SKM-1 (cell line): ENCODE results near the gene YAP1.
"Not testable (repeated sequence)": the region's sequence is repeated elsewhere in the genome, so short reads cannot be mapped to it uniquely, and the experiment has no call there.

Experiments
- DNase-seq: peaks from one replicate; lab custom pipeline; 2025; ENCODE audit not compliant: unreplicated experiment; lab: John Stamatoyannopoulos, UW

Gene YAP1

DNA sequence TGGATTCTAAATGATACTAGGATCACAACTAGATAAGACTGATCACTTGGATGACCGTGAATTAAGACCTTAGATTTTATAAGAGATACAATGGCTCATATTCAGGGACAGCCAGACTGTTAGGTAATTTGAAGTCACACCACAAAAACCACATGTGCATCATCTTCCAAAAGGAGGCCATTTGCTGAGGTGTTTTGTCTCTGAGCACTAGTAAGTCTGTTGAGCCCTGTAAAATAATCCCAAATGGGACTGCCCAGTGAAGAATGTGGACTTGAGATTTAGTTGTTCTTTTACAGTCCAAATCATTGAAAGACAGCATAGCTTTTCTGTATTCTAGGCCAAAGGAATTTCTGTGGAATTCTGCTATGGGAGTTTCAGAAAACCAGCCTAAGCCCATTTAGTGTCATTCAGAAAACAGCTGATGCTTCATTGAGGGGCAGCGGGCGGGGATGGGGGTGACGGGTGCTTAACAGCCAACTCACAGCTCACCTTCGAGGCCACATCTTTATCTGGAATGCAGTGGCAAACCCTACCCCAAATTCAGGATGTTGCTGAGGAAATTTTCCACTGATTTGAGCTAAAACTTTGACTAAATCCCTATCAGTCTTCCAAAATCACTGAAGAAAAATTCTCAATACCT is 127.0 kb downstream of the YAP1 start:
- DNase-seq, result no peak

DNA sequence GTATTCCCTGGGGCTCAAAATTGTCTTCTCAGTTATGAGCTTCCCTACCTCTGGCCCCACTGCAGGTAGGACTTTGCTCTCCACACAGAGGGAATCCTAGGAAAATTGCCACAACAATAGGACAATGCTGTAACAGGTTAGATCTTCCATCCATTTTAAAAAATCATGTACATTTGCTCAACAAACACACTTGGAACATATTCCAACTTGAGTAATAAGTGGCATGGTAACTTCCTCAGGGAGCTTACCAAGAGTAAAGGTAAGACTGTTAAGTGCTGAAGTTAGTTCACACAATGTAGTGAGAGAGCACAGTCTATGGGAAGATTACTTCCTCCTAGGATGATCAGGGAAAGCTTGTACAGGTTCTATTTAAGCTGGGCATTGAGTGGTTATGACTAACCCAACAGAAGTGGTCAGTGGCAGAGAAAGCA is 128.2 kb downstream of the YAP1 start:
- no peak for DNase-seq

DNA sequence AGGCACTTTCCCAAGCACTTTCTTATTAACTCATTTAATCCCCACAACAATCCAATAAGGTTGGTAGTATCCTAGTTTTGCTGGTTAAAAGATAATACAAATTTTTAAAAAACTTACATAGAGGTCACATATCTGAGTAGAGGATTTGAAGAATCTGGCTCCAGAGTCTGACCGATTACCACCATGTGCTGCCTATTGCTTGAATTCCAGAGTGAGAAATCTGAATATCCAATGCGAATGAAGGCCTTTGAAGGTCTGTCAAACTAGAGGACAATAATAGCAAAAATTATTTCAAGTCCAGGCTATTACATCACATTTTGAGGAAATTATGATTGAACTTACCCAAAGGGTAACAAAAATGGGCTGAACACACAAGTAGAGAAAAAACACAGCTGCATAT is 129.2 kb downstream of the YAP1 start:
- DNase-seq, result no peak

DNA sequence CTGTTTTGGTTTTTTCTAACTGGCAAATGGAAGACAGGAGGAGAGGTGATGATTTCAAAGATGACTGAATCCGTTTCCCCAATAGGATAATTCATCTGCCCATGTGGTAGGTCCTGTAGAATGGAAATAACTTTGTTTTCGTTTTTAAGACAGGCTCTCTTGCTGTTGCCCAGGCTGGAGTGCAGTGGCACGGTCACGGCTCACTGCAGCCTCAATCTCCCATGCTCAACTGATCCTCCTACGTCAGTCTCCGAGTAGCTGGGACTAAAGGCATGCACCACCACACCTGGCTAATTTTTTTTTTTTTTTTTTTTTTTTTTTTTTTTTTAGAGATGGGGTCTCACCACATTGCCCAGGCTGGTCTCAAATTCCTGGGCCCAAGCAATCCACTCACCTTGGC is 129.7 kb downstream of the YAP1 start:
- no peak for DNase-seq

DNA sequence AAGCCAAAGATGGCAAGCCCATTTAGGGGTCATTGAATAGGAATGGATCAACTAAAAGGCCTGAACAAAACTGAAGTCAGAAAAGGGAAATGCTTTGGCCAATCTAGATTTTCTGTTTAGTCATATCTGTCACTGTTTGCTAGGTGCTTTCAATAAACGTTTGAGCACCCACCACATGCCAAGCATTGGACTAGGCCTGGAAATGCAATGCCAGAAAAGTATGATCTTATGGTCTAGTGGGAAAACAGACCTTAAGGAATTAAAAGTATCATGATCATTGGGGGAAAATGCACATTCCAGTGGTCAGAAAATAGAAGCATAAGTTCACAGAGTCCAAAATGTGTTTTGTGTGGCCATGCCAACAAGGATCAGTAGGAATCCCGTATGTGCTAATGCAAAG is 130.3 kb downstream of the YAP1 start:
- DNase-seq, result no peak

DNA sequence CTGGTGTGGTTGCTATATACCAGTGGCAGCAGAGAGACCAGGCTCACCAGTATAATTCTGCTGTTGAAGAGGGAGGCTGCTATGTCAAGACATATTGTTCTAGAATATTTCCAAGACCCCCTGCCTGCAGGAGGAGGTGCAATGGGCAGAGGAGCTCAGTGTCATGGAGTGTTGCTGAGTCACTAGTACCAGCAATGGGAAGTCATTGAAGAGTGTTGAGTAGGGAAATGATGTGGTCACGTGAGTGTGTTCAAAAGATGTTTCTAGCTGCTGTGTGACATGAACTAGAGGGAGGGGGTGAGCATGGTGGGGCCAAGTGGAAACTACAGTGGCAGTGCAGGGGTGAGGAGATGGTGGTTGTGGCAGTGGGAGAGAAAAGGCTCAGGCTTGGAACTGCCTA is 130.8 kb downstream of the YAP1 start:
- DNase-seq, result no peak

DNA sequence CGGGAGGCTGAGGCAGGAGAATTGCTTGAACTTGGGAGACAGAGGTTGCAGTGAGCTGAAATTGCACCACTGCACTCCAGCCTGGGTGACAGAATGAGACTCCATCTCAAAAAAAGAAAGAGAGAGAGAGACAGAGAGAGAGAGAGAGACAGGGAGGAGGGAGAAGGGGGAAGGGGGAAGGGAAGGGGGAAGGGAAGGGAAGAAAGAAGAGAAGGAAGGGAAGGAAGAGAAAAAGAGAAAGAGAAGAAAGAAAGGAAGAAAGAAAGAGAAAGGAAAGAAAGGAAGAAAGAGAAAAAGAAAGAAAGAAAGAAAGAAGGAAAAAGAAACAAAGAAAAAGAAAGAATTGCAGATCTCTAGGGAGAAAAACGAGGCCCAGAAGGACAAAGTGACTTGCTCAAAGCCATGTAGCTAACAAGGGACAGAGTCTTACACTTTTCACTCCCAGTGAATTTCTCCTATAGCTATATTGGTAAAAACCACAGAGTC is 133.2 kb downstream of the YAP1 start:
- no peak for DNase-seq

DNA sequence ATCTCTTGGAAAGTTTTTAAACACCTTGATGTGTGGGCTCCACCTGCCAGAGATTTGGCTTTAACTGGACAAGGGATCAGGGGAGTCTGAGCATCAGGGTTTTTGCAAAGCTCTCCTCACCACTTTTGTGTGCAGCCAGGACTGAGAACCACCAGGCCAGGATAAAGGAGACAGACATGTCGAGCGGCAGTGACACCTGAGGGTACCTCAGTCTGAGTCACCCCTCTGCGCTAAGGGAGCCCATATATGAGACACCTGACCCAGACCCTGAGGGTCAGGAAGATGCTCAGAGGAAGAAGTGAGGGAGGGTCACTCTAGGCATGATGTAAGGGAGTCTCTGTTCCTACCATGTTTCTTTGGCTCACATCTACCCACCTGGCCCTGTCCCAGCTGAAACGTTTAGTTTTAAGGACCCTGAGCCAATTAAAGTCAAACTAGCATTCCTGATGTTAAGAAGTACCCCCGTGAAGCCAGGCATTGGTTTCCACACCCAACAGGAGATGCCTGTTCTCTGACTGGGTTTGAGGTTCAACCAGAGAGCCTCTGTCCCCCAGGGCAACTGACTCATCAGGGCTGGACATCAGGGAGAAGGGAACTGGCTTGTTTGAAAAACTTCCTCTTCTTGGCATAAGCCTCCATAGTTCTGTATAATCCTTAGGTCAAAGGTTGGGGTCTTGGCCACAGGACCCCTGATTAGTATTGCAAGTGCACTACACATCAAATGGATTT is 134.6 kb downstream of the YAP1 start:
- no peak for DNase-seq

DNA sequence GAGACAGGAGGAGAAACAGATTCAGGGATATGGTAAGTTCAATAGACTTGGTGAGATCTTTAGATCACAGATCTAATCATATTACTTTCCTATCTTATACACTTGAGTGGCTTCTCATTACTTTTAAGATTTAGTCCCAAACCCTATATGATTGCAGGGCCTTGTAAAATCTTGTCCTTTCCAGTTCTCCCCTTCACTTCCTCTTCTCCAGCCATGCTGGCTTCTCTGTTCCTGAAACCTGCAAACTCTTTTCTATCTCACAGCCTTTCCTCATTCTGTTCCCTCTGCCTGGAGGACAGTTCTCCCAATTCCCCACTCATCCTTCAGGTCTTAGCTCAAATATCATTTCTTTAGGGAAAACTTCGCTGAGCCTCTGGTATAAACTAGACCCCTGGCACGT is 141.2 kb downstream of the YAP1 start:
- DNase-seq, result no peak

DNA sequence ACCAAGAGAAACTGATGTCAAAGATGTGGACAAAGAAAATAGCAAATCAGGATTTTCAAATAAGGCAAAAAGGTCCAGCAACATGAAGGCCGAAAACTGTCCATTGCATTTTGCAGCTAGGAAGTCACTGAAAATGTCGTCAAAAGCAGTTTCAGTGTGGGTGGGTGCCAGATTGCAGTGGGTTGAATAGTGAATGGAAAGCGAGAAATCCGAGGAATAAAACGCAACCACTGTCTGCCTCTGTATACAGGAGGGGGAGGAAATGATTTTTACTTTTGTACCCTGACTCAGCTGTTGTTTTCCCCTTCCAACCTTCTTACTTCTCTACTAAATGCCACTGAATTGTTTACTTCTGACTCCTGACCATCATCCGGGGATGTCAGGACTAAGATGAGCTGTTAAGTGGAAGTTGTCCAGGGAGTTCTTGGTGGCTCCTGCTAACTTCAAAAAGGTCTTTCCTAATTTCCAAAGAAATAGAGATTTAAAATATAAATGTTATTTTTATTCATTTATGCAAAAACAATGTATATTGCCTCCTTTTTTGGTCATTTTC is 142.2 kb downstream of the YAP1 start:
- no peak for DNase-seq

DNA sequence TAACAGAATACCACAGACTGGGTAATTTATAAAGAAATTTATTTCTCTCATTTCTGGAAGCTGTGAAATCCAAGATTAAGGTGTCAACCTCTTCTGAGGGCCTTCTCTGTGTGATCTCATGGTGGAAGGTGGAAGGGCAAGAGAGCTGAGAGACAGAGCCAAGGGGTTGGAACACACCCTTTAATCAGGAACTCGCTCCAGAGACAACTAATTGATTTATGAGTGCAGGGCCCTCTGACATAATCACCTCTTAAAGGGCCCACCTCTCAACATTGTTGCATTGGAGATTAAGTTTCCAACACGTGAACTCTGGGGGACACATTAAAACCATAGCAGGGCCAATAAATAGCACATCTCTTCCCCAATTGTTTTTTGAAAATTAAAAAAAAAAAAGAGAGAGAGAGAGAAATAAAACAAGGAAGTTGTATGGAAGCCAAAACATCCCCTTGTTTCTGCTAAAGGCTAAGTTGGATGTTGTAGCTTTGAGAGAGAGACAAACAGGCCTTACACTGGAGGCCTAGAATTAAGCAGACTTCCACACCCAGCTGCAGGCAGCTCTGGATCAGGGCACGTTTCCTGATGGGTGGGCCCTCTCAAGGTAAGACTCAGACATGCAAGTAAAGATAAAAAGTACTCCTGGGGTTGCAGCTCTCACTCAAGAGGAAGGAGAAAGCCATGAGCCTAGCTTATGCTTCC is 142.9 kb downstream of the YAP1 start:
- no peak for DNase-seq

DNA sequence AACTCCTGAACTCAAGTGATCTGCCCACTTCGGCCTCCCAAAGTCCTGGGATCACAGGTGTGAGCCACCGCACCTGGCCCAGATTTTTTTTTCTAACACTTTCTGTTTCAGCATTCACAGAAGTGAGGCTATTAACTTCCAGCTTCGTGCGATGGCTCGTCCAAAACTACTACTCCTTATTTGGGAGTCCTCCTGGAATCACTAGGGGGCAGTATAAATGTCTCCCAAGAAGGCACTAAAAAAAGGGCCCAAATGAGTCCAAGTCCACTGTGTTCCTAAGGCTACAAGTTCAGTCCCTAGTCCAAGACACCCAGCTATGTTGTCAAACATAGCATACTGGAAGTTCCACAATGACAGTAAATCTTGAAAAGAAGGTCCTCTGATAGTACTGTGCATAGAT is 143.8 kb downstream of the YAP1 start:
- no peak for DNase-seq

DNA sequence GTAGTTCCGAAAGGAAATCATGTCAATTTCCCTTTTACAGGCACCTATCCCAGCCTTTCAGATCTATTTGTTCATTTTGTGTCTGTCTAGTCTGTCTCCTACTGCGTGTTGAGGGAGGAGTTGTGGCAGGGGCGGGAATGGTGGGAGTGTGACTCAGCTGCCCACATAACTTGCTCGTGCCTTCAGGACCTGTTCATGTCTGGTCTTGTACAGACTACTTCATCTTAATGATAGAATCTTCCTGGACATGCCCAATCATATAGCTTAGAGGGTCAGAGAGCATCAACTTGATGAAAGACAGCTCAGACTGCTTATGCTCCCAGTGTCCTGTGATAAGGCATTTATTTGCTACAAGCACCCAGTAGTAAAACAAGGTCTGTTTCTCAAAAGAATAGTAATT is 146.0 kb downstream of the YAP1 start:
- no peak for DNase-seq

DNA sequence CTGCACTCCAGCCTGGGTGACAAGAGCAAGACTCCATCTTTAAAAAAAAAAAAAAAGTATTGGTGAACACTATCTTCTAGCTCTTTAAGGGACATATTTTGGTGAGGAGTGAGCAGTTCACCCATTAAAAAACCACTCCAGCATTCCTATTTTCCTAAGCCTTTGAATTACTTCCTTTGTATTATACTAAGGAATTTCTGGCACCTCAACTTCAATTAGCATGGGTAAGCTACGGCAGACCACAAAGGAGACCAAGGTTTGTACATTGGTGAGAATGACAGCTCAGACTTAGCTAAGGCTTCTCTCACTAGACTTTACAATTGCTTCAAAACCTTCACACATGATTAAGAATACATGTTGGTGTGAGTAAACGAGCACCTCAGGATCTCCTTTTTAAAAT is 150.0 kb downstream of the YAP1 start:
- DNase-seq, result no peak

DNA sequence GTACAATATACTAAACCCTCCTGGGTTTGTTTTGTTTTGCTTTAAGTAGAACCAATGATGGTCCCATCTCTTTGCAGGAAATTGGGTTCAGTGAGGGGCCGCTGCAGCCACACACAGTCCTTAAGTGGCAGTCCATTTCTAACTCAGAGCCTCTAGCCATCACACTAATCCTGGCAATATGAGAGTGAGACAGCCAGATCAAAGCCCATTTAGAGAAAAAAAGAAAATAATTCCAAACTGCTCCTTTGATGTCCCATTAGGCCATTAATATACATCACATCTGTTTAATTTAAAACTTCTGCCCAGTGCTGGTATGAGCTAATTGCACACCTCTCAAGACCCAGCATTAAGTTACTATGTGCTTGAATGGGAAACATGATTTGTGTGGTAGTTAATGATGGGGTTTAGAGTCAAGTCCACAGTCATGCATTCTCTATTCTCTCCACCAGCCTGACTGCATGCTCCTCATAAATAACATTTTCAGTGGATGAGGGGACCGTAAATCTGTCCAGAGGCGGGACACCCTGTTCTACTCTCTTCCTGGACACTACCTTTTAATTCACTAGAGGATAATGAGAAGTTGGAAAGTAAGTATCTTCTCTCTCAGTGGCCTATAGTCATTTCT is 153.2 kb downstream of the YAP1 start:
- no peak for DNase-seq

DNA sequence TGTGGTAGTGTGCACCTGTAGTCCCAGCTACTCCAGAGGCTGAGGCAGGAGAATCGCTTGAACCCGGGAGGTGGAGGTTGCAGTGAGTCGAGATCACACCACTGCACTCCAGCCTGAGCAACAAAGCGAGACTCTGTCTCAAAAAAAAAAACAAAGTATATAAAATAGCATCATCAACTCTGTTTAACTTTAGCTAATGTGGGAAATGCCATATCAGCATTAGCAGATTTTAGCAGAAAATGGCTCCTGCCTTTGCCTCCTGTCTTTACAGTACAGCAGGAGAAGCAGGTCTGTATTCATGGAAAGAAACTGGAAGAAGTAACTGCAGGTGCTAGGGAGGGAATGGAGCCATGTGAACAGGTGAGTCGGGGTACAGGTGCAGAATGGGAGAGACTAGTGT is 154.5 kb downstream of the YAP1 start:
- not testable (repeated sequence) for DNase-seq

DNA sequence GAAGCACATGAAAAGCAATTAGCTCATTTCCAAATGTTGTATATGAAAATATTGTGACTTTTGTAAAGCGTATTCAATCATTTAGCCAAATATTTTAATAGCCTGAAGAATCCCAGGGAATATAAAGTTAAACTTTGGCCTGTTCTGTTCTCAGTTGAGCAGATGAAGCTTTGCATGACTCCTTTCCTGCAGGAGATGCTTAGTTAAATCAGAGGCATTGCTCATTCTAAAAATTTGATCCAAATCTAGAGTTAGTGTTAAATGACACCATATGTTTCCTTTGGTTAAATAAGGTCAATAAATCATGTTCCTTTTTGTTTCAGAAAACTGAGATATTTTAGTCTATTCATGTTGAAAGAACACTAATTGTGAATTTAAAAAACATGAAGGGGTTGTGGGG is 155.9 kb downstream of the YAP1 start:
- no peak for DNase-seq

DNA sequence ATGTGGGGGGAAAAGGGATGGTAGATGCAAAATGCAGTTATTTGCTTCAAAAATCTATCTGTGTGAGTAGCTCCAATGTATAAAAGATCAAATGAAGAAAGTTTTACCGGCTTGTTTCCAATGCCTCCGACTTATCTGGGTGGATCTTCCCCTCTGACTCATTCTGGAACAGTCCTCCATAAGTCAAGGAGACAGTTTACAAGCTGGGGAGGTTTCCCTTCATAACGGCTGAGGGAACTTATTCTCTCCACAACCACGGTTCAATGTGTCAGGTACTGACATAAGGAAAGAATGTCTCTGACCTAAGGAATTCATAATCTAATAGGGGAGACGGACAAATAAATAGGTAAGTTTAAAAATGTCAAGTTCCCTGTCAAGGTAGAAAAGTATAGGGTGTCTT is 157.4 kb downstream of the YAP1 start:
- DNase-seq, result no peak

DNA sequence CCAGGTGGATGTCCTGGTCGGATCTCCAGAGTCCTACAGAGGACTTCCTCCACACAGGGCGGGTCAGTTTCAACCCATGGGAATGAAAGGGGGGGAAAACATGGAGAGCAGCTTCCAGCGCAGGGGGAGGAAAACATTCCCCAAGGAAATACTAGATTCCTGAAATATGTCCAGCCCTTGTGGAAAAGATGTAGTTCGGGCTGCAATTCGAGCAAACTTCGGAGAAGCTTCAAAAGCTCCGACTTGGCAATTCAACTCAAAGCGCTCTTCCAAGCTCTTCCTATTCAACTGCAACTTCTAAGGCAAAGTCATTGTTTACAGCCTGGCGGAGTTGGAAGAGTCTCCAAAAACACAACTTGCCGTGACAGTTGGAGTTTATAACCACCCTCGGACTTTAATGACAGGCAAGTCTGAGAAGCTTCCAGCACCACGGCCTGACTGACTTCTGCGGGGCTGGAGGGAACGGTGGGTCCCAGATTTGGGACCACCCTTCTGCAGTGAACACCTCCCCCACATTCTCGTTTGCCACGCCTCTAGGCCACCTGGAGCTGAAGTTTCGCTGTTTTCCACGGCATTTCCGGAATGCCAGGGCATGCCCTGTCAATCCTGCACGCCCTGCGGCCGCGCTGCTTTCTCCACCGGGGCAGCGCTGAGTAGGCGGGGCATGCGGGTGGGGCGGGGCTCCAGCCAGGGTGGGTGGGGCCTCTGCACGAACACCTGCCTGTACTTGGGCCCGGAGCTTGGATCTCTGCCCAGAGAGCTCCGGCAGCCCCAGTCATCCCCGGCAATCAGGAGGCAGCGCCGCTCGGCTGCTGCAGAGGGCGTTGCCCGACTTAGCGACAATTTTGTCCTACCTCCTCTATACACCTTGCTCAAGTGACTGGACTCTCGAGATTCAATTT is 158.1 kb downstream of the YAP1 start:
- no peak for DNase-seq

DNA sequence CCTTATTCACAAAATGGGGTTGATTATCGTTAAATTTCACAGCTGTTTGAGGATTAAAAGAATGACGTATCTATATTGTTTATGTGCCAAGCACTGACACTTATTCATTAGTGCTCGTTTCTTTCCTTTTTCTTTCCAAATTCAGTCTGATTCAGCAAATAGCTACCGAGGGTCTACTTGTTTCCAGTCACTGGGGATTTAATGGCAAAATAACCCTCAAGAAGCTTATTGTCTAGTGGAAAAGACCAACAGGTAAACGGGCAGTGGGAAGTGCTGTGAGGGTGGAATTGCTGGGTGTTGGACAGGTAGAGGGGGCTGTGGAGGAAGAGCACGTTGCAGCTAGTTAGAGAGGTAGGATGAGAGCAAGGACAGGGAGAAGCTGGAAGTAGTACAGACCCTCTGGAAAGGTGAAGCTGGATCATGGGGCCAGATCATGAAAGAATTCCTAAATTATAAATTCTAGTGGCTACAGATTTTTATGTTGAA is 158.8 kb downstream of the YAP1 start:
- DNase-seq, result no peak
